HEK293 (cell line): Measurements from ENCODE around the gene TAMALIN.

Experiments used
- CTCF ChIA-PET: fragments of 350-600 bp; formaldehyde crosslinking; extraction: SDS; loops from one replicate; lab custom pipeline; 2021; ENCODE audit warnings: antibody characterized with exemption; lab: Yijun Ruan, JAX
- POLR2A ChIA-PET: fragments of 300-600 bp; formaldehyde crosslinking; extraction: SDS; loops from one replicate; lab custom pipeline; 2020; ENCODE audit warnings: antibody characterized with exemption, inconsistent platforms; lab: Yijun Ruan, JAX
- H3K27ac ChIP-seq: fragments of 200-500 bp; sonication (Bioruptor generic); 2 replicates; pipeline ENCODE4 v1.5.1; 2014; ENCODE audit warnings: low read depth, low read length, control low read depth, inconsistent platforms; ENCODE audit errors: extremely low read depth
- H3K36me3 ChIP-seq, 2 experiments: fragments of 200-500 bp in 1 of 2; sonication (Bioruptor generic) in 1 of 2; 1 replicate in 1 of 2; 2 replicates in 1 of 2; pipeline ENCODE4 v1.5.1; 2014 to 2017; ENCODE audit warnings: inconsistent platforms in 2 of 2, low read length in 2 of 2; ENCODE audit not compliant: control insufficient read depth in 2 of 2, insufficient read depth in 1 of 2
- H3K4me1 ChIP-seq: fragments of 200-500 bp; sonication (Bioruptor generic); 2 replicates; pipeline ENCODE4 v1.5.1; 2014; ENCODE audit warnings: mild to moderate bottlenecking, low read length, inconsistent platforms; ENCODE audit not compliant: control insufficient read depth, insufficient read depth
- H3K4me3 ChIP-seq: 2 replicates; pipeline ENCODE4 v1.5.1; 2011; ENCODE audit warnings: low read depth, mild to moderate bottlenecking, control low read depth, low read length, moderate library complexity
- H3K9me3 ChIP-seq: fragments of 200-500 bp; sonication (Bioruptor generic); 2 replicates; pipeline ENCODE4 v1.5.1; 2014; ENCODE audit warnings: low read depth, low read length, inconsistent platforms; ENCODE audit not compliant: control insufficient read depth, insufficient read depth
- CTCF ChIP-seq: fragments of 450-650 bp; formaldehyde crosslinking; IDR thresholded peaks from 2 replicates; pipeline ENCODE4 v1.5.1; 2016; ENCODE audit warnings: missing biosample characterization, missing genetic modification characterization
- GLIS2 ChIP-seq: fragments of 450-650 bp; formaldehyde crosslinking; IDR thresholded peaks from 2 replicates; pipeline ENCODE4 v1.5.1; 2016; ENCODE audit warnings: missing biosample characterization, missing genetic modification characterization
- HIC1 ChIP-seq: fragments of 450-650 bp; formaldehyde crosslinking; IDR thresholded peaks from 2 replicates; pipeline ENCODE4 v1.5.1; 2016; ENCODE audit warnings: missing biosample characterization, missing genetic modification characterization
- PATZ1 ChIP-seq: fragments of 450-650 bp; formaldehyde crosslinking; IDR thresholded peaks from 2 replicates; pipeline ENCODE4 v1.5.1; 2016; ENCODE audit warnings: missing biosample characterization, missing genetic modification characterization
- REST ChIP-seq: fragments of 450-650 bp; formaldehyde crosslinking; IDR thresholded peaks from 2 replicates; pipeline ENCODE4 v1.5.1; 2016; ENCODE audit warnings: missing biosample characterization, missing genetic modification characterization
- TSHZ1 ChIP-seq: fragments of 450-650 bp; formaldehyde crosslinking; IDR thresholded peaks from 2 replicates; pipeline ENCODE4 v1.5.1; 2016; ENCODE audit warnings: missing biosample characterization, missing genetic modification characterization, borderline replicate concordance
- YY1 ChIP-seq: fragments of 450-650 bp; formaldehyde crosslinking; IDR thresholded peaks from 2 replicates; pipeline ENCODE4 v1.5.1; 2018; ENCODE audit warnings: missing biosample characterization, missing genetic modification characterization
- YY2 ChIP-seq: fragments of 450-650 bp; formaldehyde crosslinking; IDR thresholded peaks from 2 replicates; pipeline ENCODE4 v1.5.1; 2016; ENCODE audit warnings: missing biosample characterization, missing genetic modification characterization
- ZNF133 ChIP-seq: fragments of 450-650 bp; formaldehyde crosslinking; IDR thresholded peaks from 2 replicates; pipeline ENCODE4 v1.5.1; 2016; ENCODE audit warnings: missing biosample characterization, missing genetic modification characterization
- ZNF362 ChIP-seq: fragments of 450-650 bp; formaldehyde crosslinking; IDR thresholded peaks from 2 replicates; pipeline ENCODE4 v1.5.1; 2016; ENCODE audit warnings: missing biosample characterization, missing genetic modification characterization
- ZNF571 ChIP-seq: fragments of 450-650 bp; formaldehyde crosslinking; IDR thresholded peaks from 2 replicates; pipeline ENCODE4 v1.5.0; 2017; ENCODE audit warnings: missing biosample characterization, missing genetic modification characterization
- ZNF580 ChIP-seq: fragments of 450-650 bp; formaldehyde crosslinking; IDR thresholded peaks from 2 replicates; pipeline ENCODE4 v1.5.1; 2016; ENCODE audit warnings: missing biosample characterization, missing genetic modification characterization
- ZNF600 ChIP-seq: fragments of 450-650 bp; formaldehyde crosslinking; IDR thresholded peaks from 2 replicates; pipeline ENCODE4 v1.5.1; 2016; ENCODE audit warnings: missing biosample characterization, missing genetic modification characterization
- ZNF658 ChIP-seq: fragments of 450-650 bp; formaldehyde crosslinking; IDR thresholded peaks from 2 replicates; pipeline ENCODE4; 2016; ENCODE audit warnings: missing biosample characterization, missing genetic modification characterization
- ZNF670 ChIP-seq: fragments of 450-650 bp; formaldehyde crosslinking; IDR thresholded peaks from 2 replicates; pipeline ENCODE4 v1.5.1; 2016; ENCODE audit warnings: missing biosample characterization, missing genetic modification characterization, low read depth
- ZNF701 ChIP-seq: fragments of 450-650 bp; formaldehyde crosslinking; IDR thresholded peaks from 2 replicates; pipeline ENCODE4 v1.5.1; 2016; ENCODE audit warnings: missing biosample characterization, missing genetic modification characterization
- ZNF76 ChIP-seq: fragments of 450-650 bp; formaldehyde crosslinking; IDR thresholded peaks from 2 replicates; pipeline ENCODE4; 2016; ENCODE audit warnings: low read depth, missing biosample characterization, missing genetic modification characterization, borderline replicate concordance

The TAMALIN gene

GRCh38 chr12:52041035-52041434 lies 34.3 kb downstream of the TAMALIN start (continued):
- TF ChIP-seq REST (tag by site-specific recombination) (no peak), ZNF76 (tag by site-specific recombination) (no peak), HIC1 (no peak)

- POLR2A ChIA-PET, result no interaction called here
- Histone ChIP-seq H3K9me3 (no peaks in the 10 kb centered on the region), H3K4me3 (no peak overlapping the region), H3K27ac (no peak overlapping the region), H3K36me3 (peaks cover 0 to 4% of the 10 kb centered on the region in 2 experiments; a peak in 1 of 3 replicates), H3K4me1 (peaks cover 4% of the 10 kb centered on the region; the same call in 1 of the 2 replicates)
- CTCF ChIA-PET, result interaction anchor here (0.6 to 5.6 kb wide), 5 partner anchors 9 to 631 kb away, joined by 3 to 76 read pairs (median 3); partner anchors contain the start of gene NR4A1
- TF ChIP-seq CTCF, result 0 out of 2 replicates have a peak, but pooled peaks have one; percentile 45
- TF ChIP-seq ZNF701 (tag by site-specific recombination), result no peak
- no peak for TF ChIP-seq ZNF571 (tag by site-specific recombination)
- TF ChIP-seq YY2, result no peak
- TF ChIP-seq ZNF133 (tag by site-specific recombination), result no peak
- TF ChIP-seq PATZ1 (tag by site-specific recombination), result no peak
- no peak for TF ChIP-seq ZNF362 (tag by site-specific recombination)
- TF ChIP-seq GLIS2 (tag by site-specific recombination), result peak; percentile 9; the same call in 1 of the 2 replicates
- TF ChIP-seq YY1 (tag by site-specific recombination), result no peak
- no peak for TF ChIP-seq TSHZ1 (tag by site-specific recombination)
- no peak for TF ChIP-seq ZNF670 (tag by site-specific recombination)
- no peak for TF ChIP-seq ZNF658 (tag by site-specific recombination)
- no peak for TF ChIP-seq ZNF600 (tag by site-specific recombination)
- peak; percentile 99 for TF ChIP-seq REST (tag by site-specific recombination)
- TF ChIP-seq ZNF580 (tag by site-specific recombination), result no peak
Observed at GRCh38 chr12:52041695-52042123, 35.0 kb downstream of the TAMALIN start.
